GM19324 (cell line): Measurements from ENCODE around the gene ZNF2.
"Not testable (repeated sequence)": the region's sequence is repeated elsewhere in the genome, so short reads cannot be mapped to it uniquely, and the experiment has no call there.

Experiments used
- ATAC-seq: cut with Tn5 transposase; IDR thresholded peaks from one replicate; pipeline ENCODE4 v1.9.1; 2021; ENCODE audit warnings: mild to moderate bottlenecking, moderate library complexity; ENCODE audit not compliant: unreplicated experiment, low FRiP score

Gene ZNF2

GRCh38 chr2:95165371-95166064 lies at the start of gene ZNF2:
Gene ZNF2 (plus strand): TSS chr2:95165809. CDS start chr2:95176227, 10,418 bp downstream.
- peak; percentile 96 for ATAC-seq

DNA sequence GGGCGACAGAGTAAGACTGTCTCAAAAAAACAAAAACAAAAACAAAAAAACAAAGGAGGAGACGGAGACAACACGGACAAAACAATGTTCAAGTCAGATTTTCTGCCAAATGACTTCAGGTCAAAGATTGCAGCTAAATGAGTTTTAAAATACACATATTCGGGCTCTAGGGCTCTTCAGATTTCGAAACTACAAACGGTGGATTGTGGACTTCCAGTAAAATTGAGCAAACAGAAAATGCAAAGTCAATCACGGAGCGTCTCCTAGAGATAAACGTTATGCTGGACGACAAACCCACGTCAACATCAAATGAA lies 44.6 kb upstream of the ZNF2 start:
- ATAC-seq, result no peak

GRCh38 chr2:95121407-95122196 lies 44.0 kb upstream of the ZNF2 start, which contains the start of gene MRPS5:
Gene MRPS5 (minus strand): TSS chr2:95121808. CDS start chr2:95121791, 17 bp downstream.
- peak; percentile 95 for ATAC-seq

GRCh38 chr2:95122197-95122551 lies 43.4 kb upstream of the ZNF2 start:
- ATAC-seq, result no peak

DNA sequence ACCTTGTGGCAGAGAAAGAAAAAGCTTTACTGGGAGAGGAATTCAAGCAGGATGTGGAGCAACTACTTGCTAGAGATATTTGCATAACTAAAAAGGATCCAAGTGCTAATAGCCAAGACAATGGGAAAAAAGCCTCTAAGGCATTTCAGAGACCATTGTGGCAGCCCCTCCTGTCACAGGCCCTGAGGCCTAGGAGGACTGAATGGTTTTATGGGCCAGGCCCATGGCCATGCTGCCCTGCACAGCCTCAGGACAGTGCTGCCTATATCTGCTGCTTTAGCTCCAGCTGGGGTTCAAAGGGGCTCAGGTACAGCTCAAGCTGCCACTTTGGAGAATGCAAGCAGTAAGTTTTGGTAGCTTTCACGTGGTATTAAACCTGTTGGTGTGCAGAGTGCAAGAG lies 26.9 kb upstream of the ZNF2 start:
- no peak for ATAC-seq

- ATAC-seq, result no peak
Measured at GRCh38 chr2:95143838-95144237, 21.8 kb upstream of the ZNF2 start.

GRCh38 chr2:95149397-95149984 lies 16.1 kb upstream of the ZNF2 start:
- ATAC-seq, result no peak

- no peak for ATAC-seq
Measured at GRCh38 chr2:95158441-95158840, 7.2 kb upstream of the ZNF2 start.

- peak; percentile 44 for ATAC-seq
Measured at GRCh38 chr2:95158891-95159619, 6.6 kb upstream of the ZNF2 start.

DNA sequence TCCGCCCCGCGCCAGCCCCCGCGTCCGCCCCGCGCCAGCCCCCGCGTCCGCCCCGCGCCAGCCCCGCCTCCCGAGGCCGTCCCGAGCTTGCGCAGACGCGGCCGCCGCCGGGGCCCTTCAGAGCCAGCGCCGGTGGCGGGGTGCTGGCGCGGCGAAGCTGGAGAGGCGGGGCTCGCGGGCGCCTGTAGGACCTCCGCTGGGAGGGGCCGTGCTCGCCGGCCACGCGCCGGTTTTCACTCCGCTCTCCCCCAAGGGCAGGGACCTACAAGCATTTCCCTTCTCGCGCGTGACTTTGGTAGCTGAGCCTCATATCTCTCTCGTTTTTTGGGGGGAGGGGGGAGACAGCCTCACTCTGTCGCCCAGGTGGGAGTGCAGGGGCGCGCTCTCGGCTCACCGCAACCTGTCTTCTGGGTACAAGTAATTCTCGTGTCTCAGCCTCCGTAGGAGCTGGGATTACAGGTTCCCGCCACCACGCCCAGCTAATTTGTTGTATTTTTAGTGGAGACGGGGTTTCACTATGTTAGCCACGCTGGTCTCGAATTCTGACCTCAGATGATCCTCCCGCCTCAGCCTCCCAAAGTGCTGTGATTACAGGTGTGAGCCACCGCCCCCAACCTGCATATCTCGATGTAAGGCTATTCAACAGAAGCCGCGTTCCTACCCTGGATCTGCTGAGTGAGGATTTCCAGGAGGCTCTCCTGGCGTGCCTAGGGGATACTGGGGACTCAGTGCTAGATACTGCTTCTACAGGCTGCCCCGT lies 5.7 kb upstream of the ZNF2 start, which contains the start of gene ZNF514:
Gene ZNF514, minus strand, starts transcription at position 159 of the 760 bp plus-strand sequence. CDS start 6,595 bp downstream, outside the sequence.
- ATAC-seq, result peak; percentile 94

GRCh38 chr2:95165030-95165370 lies 609 bp upstream of the ZNF2 start:
- peak; percentile 12 for ATAC-seq

GRCh38 chr2:95166065-95166763 lies 605 bp downstream of the ZNF2 start:
- peak; percentile 11 for ATAC-seq

GRCh38 chr2:95171902-95172301 lies 6.3 kb downstream of the ZNF2 start:
- no peak for ATAC-seq

DNA sequence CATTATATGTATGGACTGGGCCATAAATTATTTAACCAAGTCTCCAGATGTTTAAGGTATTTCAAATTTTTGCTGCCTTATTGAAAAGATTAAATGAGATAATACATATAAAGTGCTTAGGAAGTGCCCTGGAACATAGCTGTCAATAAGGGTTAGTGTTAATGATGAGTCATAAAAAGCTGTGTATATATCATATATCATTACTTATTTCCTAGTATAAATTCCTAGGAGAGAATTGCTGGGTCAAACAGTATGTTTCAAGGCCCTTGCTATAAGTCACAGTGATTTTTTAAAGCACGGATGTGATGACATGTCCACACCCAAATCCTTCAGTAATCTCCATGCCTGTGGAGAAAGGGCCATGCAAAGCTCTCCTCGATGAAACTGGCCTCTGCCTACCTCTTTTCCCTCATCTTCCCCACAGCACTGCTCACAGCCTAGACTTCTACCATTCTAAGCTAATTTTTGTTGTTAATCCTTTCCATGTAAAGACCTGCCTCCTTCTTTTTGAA lies 8.5 kb downstream of the ZNF2 start:
- ATAC-seq, result no peak

GRCh38 chr2:95179451-95179850 lies 13.8 kb downstream of the ZNF2 start:
- ATAC-seq, result no peak

GRCh38 chr2:95181774-95182173 lies 16.2 kb downstream of the ZNF2 start:
- ATAC-seq, result no peak

GRCh38 chr2:95185197-95185596 lies 19.6 kb downstream of the ZNF2 start:
- ATAC-seq, result no peak

- no peak for ATAC-seq
Measured at GRCh38 chr2:95185973-95186372, 20.4 kb downstream of the ZNF2 start.

GRCh38 chr2:95192956-95193355 lies 27.3 kb downstream of the ZNF2 start:
- ATAC-seq, result not testable (repeated sequence)
